Neural progenitor cell (in vitro differentiated cells): ENCODE data around the gene TYW5. TPM values are rescaled to one million over a fixed set of nuclear protein-coding genes. Genes with fewer than 3 reads are reported as not detected.

Experiments used
- DNase-seq: peaks from one replicate; pipeline ENCODE4 v3.0.0-alpha.2; 2016; ENCODE audit warnings: low spot score
- H2AFZ ChIP-seq: fragments of 200-600 bp; sonication (generic); replicated peaks from 2 replicates; pipeline ENCODE4 v1.6.1; 2016; ENCODE audit warnings: antibody characterized with exemption
- H3F3A ChIP-seq: fragments of 200-600 bp; sonication (generic); 2 replicates; pipeline ENCODE4 v1.6.1; 2016; ENCODE audit warnings: antibody characterized with exemption, low read depth
- H3K27ac ChIP-seq: fragments of 200-600 bp; sonication (generic); 2 replicates; pipeline ENCODE4 v1.5.1; 2016; ENCODE audit warnings: mild to moderate bottlenecking
- H3K27me3 ChIP-seq: fragments of 200-600 bp; sonication (generic); 2 replicates; pipeline ENCODE4 v1.6.1; 2016; ENCODE audit warnings: mild to moderate bottlenecking, moderate library complexity
- H3K36me3 ChIP-seq: fragments of 200-600 bp; sonication (generic); 2 replicates; pipeline ENCODE4 v1.5.1; 2016
- H3K4me1 ChIP-seq: fragments of 200-600 bp; sonication (generic); 2 replicates; pipeline ENCODE4 v1.6.1; 2016; ENCODE audit warnings: mixed run types
- H3K4me2 ChIP-seq: fragments of 200-600 bp; sonication (generic); 2 replicates; pipeline ENCODE4 v1.6.1; 2016
- H3K4me3 ChIP-seq: fragments of 200-600 bp; sonication (generic); 2 replicates; pipeline ENCODE4 v1.5.1; 2016
- H3K79me2 ChIP-seq: fragments of 200-600 bp; sonication (generic); 2 replicates; pipeline ENCODE4 v1.6.1; 2016; ENCODE audit warnings: low read depth
- H3K9ac ChIP-seq: fragments of 200-600 bp; sonication (generic); 2 replicates; pipeline ENCODE4 v1.6.1; 2016
- H3K9me3 ChIP-seq: fragments of 200-600 bp; sonication (generic); 2 replicates; pipeline ENCODE4 v1.5.1; 2016; ENCODE audit warnings: low read depth
- H4K20me1 ChIP-seq: fragments of 200-600 bp; sonication (generic); 2 replicates; pipeline ENCODE4 v1.6.1; 2016; ENCODE audit warnings: low read depth
- H3K27ac Mint-ChIP-seq: 3 replicates; pipeline ENCODE4 v1.8.0; 2021; ENCODE audit warnings: mixed read lengths
- H3K27me3 Mint-ChIP-seq: 2 replicates; pipeline ENCODE4 v1.8.0; 2022; ENCODE audit warnings: low read depth, mild to moderate bottlenecking, inconsistent platforms, moderate library complexity, mixed read lengths; ENCODE audit not compliant: insufficient read depth
- H3K36me3 Mint-ChIP-seq: 3 replicates; pipeline ENCODE4 v1.8.0; 2021; ENCODE audit warnings: mixed read lengths
- H3K4me1 Mint-ChIP-seq: 3 replicates; pipeline ENCODE4 v1.8.0; 2021; ENCODE audit warnings: mixed read lengths
- H3K4me3 Mint-ChIP-seq: 3 replicates; pipeline ENCODE4 v1.8.0; 2021; ENCODE audit warnings: mild to moderate bottlenecking, moderate library complexity, mixed read lengths
- H3K9me3 Mint-ChIP-seq: 3 replicates; pipeline ENCODE4 v1.8.0; 2020; ENCODE audit warnings: mixed read lengths
- EZH2 ChIP-seq: fragments of 200-600 bp; sonication (generic); IDR thresholded peaks from 2 replicates; pipeline ENCODE4 v1.6.1; 2017; ENCODE audit warnings: antibody characterized with exemption, mild to moderate bottlenecking, moderate library complexity
- EZH2phosphoT487 ChIP-seq: fragments of 200-600 bp; sonication (generic); IDR thresholded peaks from 2 replicates; pipeline ENCODE4 v1.6.1; 2017; ENCODE audit warnings: antibody characterized with exemption
- total RNA-seq: library from RNA; depleted of rRNA; stranded (reverse); fragments of >200 nt; gene quantifications from 2 replicates; pipeline ENCODE4 v1.2.3, GENCODE V29; 2015; ENCODE audit warnings: low replicate concordance
- TF ChIP-seq, protein P1 (sequence below): fragments of 200-600 bp; sonication (generic); IDR thresholded peaks from 2 replicates; pipeline ENCODE4 v1.5.1; 2017; ENCODE audit warnings: antibody characterized with exemption, mild to moderate bottlenecking

Gene TYW5
- total RNA-seq, 1 donor from 2014 or later, result 25.0 TPM

DNA sequence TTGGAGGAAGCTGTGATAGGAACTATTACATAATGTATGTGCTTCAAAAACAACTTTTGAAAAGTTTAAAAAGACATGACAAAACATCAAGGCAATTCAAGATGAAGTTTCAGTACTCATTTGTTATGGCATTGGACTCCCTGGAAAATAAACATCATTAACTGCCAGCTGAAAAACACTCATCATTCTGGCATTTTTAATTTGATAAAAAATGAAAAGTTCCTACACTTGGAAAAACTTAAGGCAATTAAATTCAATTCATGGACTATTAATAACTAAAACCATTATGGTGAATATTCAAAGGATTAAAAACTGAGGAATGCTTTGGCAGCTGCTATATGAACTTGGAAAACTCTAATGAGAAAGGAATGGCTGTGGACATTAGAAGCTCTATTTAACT, 8.5 kb downstream of the TYW5 start:
- H3K36me3 Mint-ChIP-seq, result peaks cover 12% of the 10 kb centered on the region
- H3K27ac Mint-ChIP-seq, result no peak overlapping the region
- H3K4me1 ChIP-seq, result no peaks in the 10 kb centered on the region
- H2AFZ ChIP-seq, result no peak overlapping the region
- H3K9me3 Mint-ChIP-seq, result no peaks in the 10 kb centered on the region
- DNase-seq, result no peak
- H3K36me3 ChIP-seq, result peaks cover 11% of the 10 kb centered on the region
- no peaks in the 10 kb centered on the region for H3K4me1 Mint-ChIP-seq
- no peak overlapping the region for H3K27ac ChIP-seq
- no peak overlapping the region for H3K4me2 ChIP-seq
- peaks cover 4% of the 10 kb centered on the region for H4K20me1 ChIP-seq
- H3K4me3 ChIP-seq, result no peak overlapping the region
- no peak overlapping the region for H3K4me3 Mint-ChIP-seq
- H3K79me2 ChIP-seq, result peaks cover 56% of the 10 kb centered on the region
- no peaks in the 10 kb centered on the region for H3K27me3 ChIP-seq
- H3K9me3 ChIP-seq, result no peaks in the 10 kb centered on the region
- no peaks in the 10 kb centered on the region for H3K27me3 Mint-ChIP-seq
- no peak for TF ChIP-seq EZH2
- TF ChIP-seq, protein P1, sequence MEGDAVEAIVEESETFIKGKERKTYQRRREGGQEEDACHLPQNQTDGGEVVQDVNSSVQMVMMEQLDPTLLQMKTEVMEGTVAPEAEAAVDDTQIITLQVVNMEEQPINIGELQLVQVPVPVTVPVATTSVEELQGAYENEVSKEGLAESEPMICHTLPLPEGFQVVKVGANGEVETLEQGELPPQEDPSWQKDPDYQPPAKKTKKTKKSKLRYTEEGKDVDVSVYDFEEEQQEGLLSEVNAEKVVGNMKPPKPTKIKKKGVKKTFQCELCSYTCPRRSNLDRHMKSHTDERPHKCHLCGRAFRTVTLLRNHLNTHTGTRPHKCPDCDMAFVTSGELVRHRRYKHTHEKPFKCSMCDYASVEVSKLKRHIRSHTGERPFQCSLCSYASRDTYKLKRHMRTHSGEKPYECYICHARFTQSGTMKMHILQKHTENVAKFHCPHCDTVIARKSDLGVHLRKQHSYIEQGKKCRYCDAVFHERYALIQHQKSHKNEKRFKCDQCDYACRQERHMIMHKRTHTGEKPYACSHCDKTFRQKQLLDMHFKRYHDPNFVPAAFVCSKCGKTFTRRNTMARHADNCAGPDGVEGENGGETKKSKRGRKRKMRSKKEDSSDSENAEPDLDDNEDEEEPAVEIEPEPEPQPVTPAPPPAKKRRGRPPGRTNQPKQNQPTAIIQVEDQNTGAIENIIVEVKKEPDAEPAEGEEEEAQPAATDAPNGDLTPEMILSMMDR, result no peak
- TF ChIP-seq EZH2phosphoT487, result no peak
- no peak overlapping the region for H3K9ac ChIP-seq
- no peaks in the 10 kb centered on the region for H3F3A ChIP-seq

DNA sequence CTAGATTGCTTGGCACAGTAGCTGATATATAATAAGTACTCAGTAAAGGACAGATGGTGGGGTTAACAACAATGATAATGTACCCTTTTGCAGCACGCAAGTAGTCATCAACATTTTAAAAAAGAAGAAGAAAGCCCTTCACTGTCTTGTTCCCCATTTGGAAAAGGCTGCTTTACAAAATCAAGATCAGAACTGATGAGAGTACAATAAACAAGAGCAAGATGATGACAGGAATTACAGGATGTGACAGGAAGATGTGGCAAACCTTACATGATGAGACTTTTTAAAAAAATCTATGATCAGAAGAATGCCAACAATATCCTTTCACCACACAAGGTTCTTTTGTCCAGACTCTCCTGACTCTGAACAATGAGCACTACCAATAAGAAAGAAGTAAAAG, 9.1 kb downstream of the TYW5 start:
- Mint-ChIP-seq H3K36me3 (peaks cover 12% of the 10 kb centered on the region), H3K27me3 (no peaks in the 10 kb centered on the region), H3K4me1 (no peaks in the 10 kb centered on the region), H3K9me3 (no peaks in the 10 kb centered on the region), H3K27ac (no peak overlapping the region), H3K4me3 (no peak overlapping the region)
- no peak overlapping the region for H3K9ac ChIP-seq
- no peak overlapping the region for H3K4me2 ChIP-seq
- no peaks in the 10 kb centered on the region for H3K27me3 ChIP-seq
- H3K4me3 ChIP-seq, result no peak overlapping the region
- no peak for DNase-seq
- no peak overlapping the region for H3K27ac ChIP-seq
- H4K20me1 ChIP-seq, result peaks cover 1% of the 10 kb centered on the region
- TF ChIP-seq EZH2phosphoT487 (no peak), EZH2 (no peak)
- TF ChIP-seq, protein P1, result no peak
- no peak overlapping the region for H2AFZ ChIP-seq
- peaks cover 56% of the 10 kb centered on the region for H3K79me2 ChIP-seq
- no peaks in the 10 kb centered on the region for H3K9me3 ChIP-seq
- H3K36me3 ChIP-seq, result peaks cover 11% of the 10 kb centered on the region
- no peaks in the 10 kb centered on the region for H3F3A ChIP-seq
- H3K4me1 ChIP-seq, result no peaks in the 10 kb centered on the region

DNA sequence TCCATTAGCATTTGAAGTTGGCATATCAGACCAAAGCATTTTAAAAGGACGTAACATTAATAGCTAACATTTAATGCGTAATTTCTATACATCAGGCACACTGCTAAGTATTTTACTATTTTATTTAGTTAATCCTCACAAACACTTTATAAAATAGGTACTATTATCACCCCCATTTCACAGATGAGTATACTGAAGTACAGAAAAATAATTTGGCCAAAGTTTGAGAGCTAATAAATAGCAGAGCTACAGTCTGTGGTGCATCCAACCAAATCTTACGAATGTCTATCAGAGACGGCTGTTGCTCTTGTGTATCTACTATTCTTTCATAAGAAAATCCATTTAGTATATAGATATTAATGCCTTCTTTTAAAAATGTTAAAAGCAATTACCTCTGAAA, 11.9 kb downstream of the TYW5 start:
- peaks cover 31% of the 10 kb centered on the region for H3K79me2 ChIP-seq
- H3K27ac ChIP-seq, result no peak overlapping the region
- H3K4me1 ChIP-seq, result no peaks in the 10 kb centered on the region
- H3K9ac ChIP-seq, result no peak overlapping the region
- H4K20me1 ChIP-seq, result no peaks in the 10 kb centered on the region
- DNase-seq, result no peak
- no peaks in the 10 kb centered on the region for H3K9me3 ChIP-seq
- peaks cover 15% of the 10 kb centered on the region for H3K36me3 ChIP-seq
- peaks cover 16% of the 10 kb centered on the region for H3K36me3 Mint-ChIP-seq
- H2AFZ ChIP-seq, result no peak overlapping the region
- no peak overlapping the region for H3K4me3 Mint-ChIP-seq
- no peaks in the 10 kb centered on the region for H3K9me3 Mint-ChIP-seq
- H3K27ac Mint-ChIP-seq, result no peak overlapping the region
- H3K27me3 ChIP-seq, result no peaks in the 10 kb centered on the region
- H3K4me1 Mint-ChIP-seq, result no peaks in the 10 kb centered on the region
- no peaks in the 10 kb centered on the region for H3K27me3 Mint-ChIP-seq
- no peak overlapping the region for H3K4me2 ChIP-seq
- no peak overlapping the region for H3K4me3 ChIP-seq
- TF ChIP-seq, protein P1, result no peak
- no peak for TF ChIP-seq EZH2
- no peak for TF ChIP-seq EZH2phosphoT487
- H3F3A ChIP-seq, result no peaks in the 10 kb centered on the region
